Endothelial cell (in vitro differentiated cells): Measurements from ENCODE around the gene ARID3C. TPM values are rescaled to one million over a fixed set of nuclear protein-coding genes. Genes with fewer than 3 reads are reported as not detected.

ENCODE experiments used
- DNase-seq: peaks from one replicate; pipeline ENCODE4 v3.0.0; 2021; ENCODE audit warnings: low spot score
- H3K27ac Mint-ChIP-seq: one replicate; pipeline ENCODE4 v1.8.0; 2021; ENCODE audit warnings: mixed read lengths, inconsistent platforms; ENCODE audit not compliant: unreplicated experiment
- H3K27me3 Mint-ChIP-seq: one replicate; pipeline ENCODE4 v1.8.0; 2021; ENCODE audit warnings: mild to moderate bottlenecking, moderate library complexity, mixed read lengths, inconsistent platforms; ENCODE audit not compliant: unreplicated experiment
- H3K36me3 Mint-ChIP-seq: one replicate; pipeline ENCODE4 v1.8.0; 2021; ENCODE audit warnings: mild to moderate bottlenecking, low read depth, mixed read lengths, inconsistent platforms; ENCODE audit not compliant: unreplicated experiment
- H3K4me1 Mint-ChIP-seq: one replicate; pipeline ENCODE4 v1.8.0; 2021; ENCODE audit warnings: mild to moderate bottlenecking, mixed read lengths, inconsistent platforms; ENCODE audit not compliant: unreplicated experiment
- H3K4me3 Mint-ChIP-seq: one replicate; pipeline ENCODE4 v1.8.0; 2021; ENCODE audit warnings: mild to moderate bottlenecking, mixed read lengths, inconsistent platforms; ENCODE audit not compliant: unreplicated experiment
- H3K9me3 Mint-ChIP-seq: one replicate; pipeline ENCODE4 v1.8.0; 2021; ENCODE audit warnings: mixed read lengths, inconsistent platforms; ENCODE audit not compliant: unreplicated experiment
- total RNA-seq: library from RNA; stranded (reverse); fragmentation: NEBNext Ultra II Directional; extraction: Animal tissue kit (Norgen Biotek cat#: 25700); gene quantifications from one replicate; pipeline ENCODE4 v1.2.1, GENCODE V29; 2021; ENCODE audit not compliant: unreplicated experiment
- TF ChIP-seq, protein P1 (sequence below): fragments of 200-600 bp; sonication (generic); IDR thresholded peaks from one replicate; pipeline ENCODE4 v1.5.0; 2021; ENCODE audit warnings: antibody characterized with exemption; ENCODE audit not compliant: unreplicated experiment

ARID3C gene
- total RNA-seq, 1 donor from 2014 or later = not detected

- H3K27ac Mint-ChIP-seq = no peak overlapping the region
- H3K9me3 Mint-ChIP-seq = no peaks in the 10 kb centered on the region
- TF ChIP-seq, protein P1, sequence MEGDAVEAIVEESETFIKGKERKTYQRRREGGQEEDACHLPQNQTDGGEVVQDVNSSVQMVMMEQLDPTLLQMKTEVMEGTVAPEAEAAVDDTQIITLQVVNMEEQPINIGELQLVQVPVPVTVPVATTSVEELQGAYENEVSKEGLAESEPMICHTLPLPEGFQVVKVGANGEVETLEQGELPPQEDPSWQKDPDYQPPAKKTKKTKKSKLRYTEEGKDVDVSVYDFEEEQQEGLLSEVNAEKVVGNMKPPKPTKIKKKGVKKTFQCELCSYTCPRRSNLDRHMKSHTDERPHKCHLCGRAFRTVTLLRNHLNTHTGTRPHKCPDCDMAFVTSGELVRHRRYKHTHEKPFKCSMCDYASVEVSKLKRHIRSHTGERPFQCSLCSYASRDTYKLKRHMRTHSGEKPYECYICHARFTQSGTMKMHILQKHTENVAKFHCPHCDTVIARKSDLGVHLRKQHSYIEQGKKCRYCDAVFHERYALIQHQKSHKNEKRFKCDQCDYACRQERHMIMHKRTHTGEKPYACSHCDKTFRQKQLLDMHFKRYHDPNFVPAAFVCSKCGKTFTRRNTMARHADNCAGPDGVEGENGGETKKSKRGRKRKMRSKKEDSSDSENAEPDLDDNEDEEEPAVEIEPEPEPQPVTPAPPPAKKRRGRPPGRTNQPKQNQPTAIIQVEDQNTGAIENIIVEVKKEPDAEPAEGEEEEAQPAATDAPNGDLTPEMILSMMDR = no peak
- H3K27me3 Mint-ChIP-seq = peaks cover 33% of the 10 kb centered on the region
- peaks cover 11% of the 10 kb centered on the region for H3K4me1 Mint-ChIP-seq
- H3K36me3 Mint-ChIP-seq = peaks cover 12% of the 10 kb centered on the region
- no peak for DNase-seq
- no peak overlapping the region for H3K4me3 Mint-ChIP-seq
Observed at GRCh38 chr9:34630402-34631154, 1.7 kb upstream of the ARID3C start.

DNA sequence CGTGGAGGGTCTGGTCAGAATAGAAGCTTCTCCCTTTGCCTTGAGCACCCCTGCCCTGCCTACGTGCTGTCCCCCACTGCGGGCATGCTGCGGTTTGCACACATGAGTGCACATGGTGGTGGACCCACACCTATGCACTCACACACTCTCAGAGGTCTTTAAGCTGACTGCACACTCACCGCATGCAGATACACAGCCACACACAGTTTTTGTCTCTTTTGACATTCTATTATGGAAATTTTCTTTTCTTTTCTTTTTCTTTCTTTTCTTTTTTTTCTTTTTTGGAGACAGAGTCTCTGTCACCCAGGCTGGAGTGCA is 584 bp upstream of the ARID3C start:
- Mint-ChIP-seq H3K27ac (no peak overlapping the region), H3K9me3 (no peaks in the 10 kb centered on the region), H3K4me3 (peak overlapping the region; percentile 75), H3K27me3 (peaks cover 33% of the 10 kb centered on the region), H3K36me3 (peaks cover 7% of the 10 kb centered on the region), H3K4me1 (peaks cover 11% of the 10 kb centered on the region)
- TF ChIP-seq, protein P1 = no peak
- DNase-seq = no peak

DNA sequence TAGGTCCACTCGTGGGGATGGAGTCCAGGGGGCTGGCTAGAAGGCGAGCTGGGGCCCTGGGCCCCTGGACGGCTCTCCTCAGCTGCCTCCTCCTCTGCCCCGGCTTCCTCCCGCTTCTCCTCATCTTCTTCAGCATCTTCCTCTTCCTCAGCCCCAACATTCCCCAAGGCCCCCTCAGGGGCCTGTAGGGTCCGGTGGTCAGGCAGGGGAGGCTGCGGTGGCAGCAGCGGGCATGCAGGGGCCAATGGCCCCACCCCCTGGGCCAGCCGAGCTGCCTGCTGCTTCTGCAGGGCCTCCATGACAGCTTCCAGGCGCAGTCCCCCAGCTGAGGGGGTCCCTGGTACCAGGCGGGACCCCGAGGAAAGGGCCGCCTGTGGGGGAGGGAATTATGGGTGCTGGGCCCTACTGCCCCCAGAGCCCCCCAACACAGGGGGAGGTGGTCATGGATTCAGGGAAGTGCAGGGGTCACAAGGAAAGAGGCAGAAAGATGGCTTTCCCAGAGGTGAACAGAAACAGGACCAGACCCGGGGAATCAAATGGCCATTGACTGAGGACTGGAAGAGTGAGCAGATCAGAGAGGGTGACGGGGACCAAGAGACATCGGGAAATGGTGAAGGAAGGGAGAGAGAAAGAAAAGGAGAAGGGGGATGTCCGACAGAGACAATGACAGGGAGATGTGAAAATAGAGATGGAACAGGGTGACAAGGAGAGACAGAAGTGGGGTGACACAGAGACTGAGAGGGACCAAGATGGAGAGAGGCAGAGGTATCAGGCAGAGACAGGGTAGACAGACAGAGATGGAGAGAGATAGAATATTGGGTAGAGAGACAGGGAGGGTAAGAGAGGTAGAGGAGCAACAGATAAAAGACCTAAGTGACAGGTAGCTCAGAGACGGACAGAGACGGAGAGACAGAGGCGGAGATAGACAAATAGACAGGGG is 880 bp downstream of the ARID3C start:
- Mint-ChIP-seq H3K27me3 (peaks cover 35% of the 10 kb centered on the region), H3K27ac (no peak overlapping the region), H3K4me3 (peak overlapping the region; percentile 88), H3K9me3 (no peaks in the 10 kb centered on the region), H3K4me1 (peaks cover 11% of the 10 kb centered on the region), H3K36me3 (peaks cover 6% of the 10 kb centered on the region)
- TF ChIP-seq, protein P1 = no peak
- DNase-seq = no peak

DNA sequence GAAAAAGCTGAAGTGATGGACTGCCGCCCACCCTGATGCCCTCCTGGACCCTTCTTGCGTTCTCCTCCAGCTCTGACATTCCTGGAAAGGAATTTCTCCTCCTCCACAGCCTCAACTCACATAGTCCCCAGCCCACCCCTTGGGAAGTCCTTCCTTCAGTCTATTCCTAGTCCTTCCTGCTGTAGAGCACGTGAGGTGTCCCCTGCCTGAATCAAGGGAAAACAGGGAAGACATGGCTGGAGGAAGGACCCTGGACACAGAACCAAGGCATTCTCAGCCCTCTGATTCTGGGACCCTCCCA is 3.7 kb downstream of the ARID3C start:
- no peak overlapping the region for H3K27ac Mint-ChIP-seq
- no peak for DNase-seq
- TF ChIP-seq, protein P1 = no peak
- peaks cover 16% of the 10 kb centered on the region for H3K4me1 Mint-ChIP-seq
- H3K9me3 Mint-ChIP-seq = no peaks in the 10 kb centered on the region
- H3K4me3 Mint-ChIP-seq = no peak overlapping the region
- H3K27me3 Mint-ChIP-seq = peaks cover 37% of the 10 kb centered on the region
- peaks cover 6% of the 10 kb centered on the region for H3K36me3 Mint-ChIP-seq
